Naive thymus-derived CD4-positive, alpha-beta T cell (primary cell): ENCODE results near the gene TMEM267. TPM values are rescaled to one million over a fixed set of nuclear protein-coding genes. Genes with fewer than 3 reads are reported as not detected.

ENCODE experiments used
- ATAC-seq: fragments of 150-1000 bp; cut with Tn5 transposase; 2 replicates; pipeline ENCODE4 v1.10.0; 2021; ENCODE audit warnings: mild to moderate bottlenecking, moderate library complexity
- CTCF ChIA-PET: fragments of 350-600 bp; sonication (Branson Sonifier 250); formaldehyde crosslinking; loops from one replicate; lab custom pipeline; 2021; ENCODE audit warnings: antibody characterized with exemption; lab: Charles Lee
- POLR2A ChIA-PET: fragments of 350-600 bp; sonication (Branson Sonifier 250); formaldehyde crosslinking; loops from one replicate; lab custom pipeline; 2021; ENCODE audit warnings: antibody characterized with exemption, inconsistent platforms; lab: Charles Lee
- DNase-seq, 9 donors: peaks; one replicate each; pipeline versions ENCODE4 v3.0.0 to v3.0.0-alpha.2; 2020 to 2022; ENCODE audit warnings: mixed read lengths in 1 of 9
- H3K27ac ChIP-seq: one replicate; pipeline ENCODE4 v1.7.0; 2013; ENCODE audit warnings: mild to moderate bottlenecking, low read depth, low read length, moderate library complexity
- H3K27me3 ChIP-seq, 2 donors: one replicate each; pipeline ENCODE4 v1.7.0; 2013; ENCODE audit warnings: low read length in 2 of 2, mild to moderate bottlenecking in 2 of 2, moderate library complexity in 2 of 2; ENCODE audit not compliant: control insufficient read depth in 2 of 2, insufficient read depth in 2 of 2
- H3K36me3 ChIP-seq, 3 experiments: 1 replicate in 2 of 3; 2 replicates in 1 of 3; pipeline ENCODE4 v1.7.0; 2013; ENCODE audit warnings: low read length in 3 of 3, mild to moderate bottlenecking in 3 of 3, moderate library complexity in 1 of 3; ENCODE audit not compliant: insufficient read depth in 3 of 3, control insufficient read depth in 2 of 3
- H3K4me1 ChIP-seq, 2 donors: one replicate each; pipeline ENCODE4 v1.7.0; 2013; ENCODE audit warnings: low read length in 2 of 2, mild to moderate bottlenecking in 2 of 2, moderate library complexity in 1 of 2; ENCODE audit not compliant: control insufficient read depth in 2 of 2, insufficient read depth in 2 of 2
- H3K4me3 ChIP-seq: 2 replicates; pipeline ENCODE4 v1.7.0; 2013; ENCODE audit warnings: mild to moderate bottlenecking, low read length
- H3K9me3 ChIP-seq, 3 experiments: 1 replicate in 2 of 3; 2 replicates in 1 of 3; pipeline ENCODE4 v1.7.0; 2013; ENCODE audit warnings: low read length in 3 of 3; ENCODE audit not compliant: control insufficient read depth in 2 of 3
- H3K27ac Mint-ChIP-seq, 9 donors: one replicate each; pipeline ENCODE4 v1.8.0; 2020 to 2022; ENCODE audit warnings: mixed read lengths in 9 of 9, mild to moderate bottlenecking in 8 of 9, moderate library complexity in 5 of 9, inconsistent platforms in 2 of 9
- H3K27me3 Mint-ChIP-seq, 5 donors: one replicate each; pipeline ENCODE4 v1.8.0; 2021 to 2022; ENCODE audit warnings: mixed read lengths in 5 of 5, mild to moderate bottlenecking in 1 of 5
- H3K36me3 Mint-ChIP-seq, 5 donors: one replicate each; pipeline ENCODE4 v1.8.0; 2020 to 2022; ENCODE audit warnings: mixed read lengths in 5 of 5, mild to moderate bottlenecking in 3 of 5, inconsistent platforms in 1 of 5
- H3K4me1 Mint-ChIP-seq, 7 donors: one replicate each; pipeline ENCODE4 v1.8.0; 2020 to 2022; ENCODE audit warnings: mixed read lengths in 7 of 7, mild to moderate bottlenecking in 3 of 7, inconsistent platforms in 1 of 7
- H3K4me3 Mint-ChIP-seq, 10 donors: one replicate each; pipeline ENCODE4 v1.8.0; 2020 to 2022; ENCODE audit warnings: mild to moderate bottlenecking in 10 of 10, mixed read lengths in 10 of 10, moderate library complexity in 6 of 10, inconsistent platforms in 2 of 10
- H3K9me3 Mint-ChIP-seq, 11 donors: one replicate each; pipeline ENCODE4 v1.8.0; 2020 to 2022; ENCODE audit warnings: mixed read lengths in 11 of 11, mild to moderate bottlenecking in 4 of 11, inconsistent platforms in 1 of 11, moderate library complexity in 1 of 11
- intact Hi-C, 2 donors: fragments of 100-400 bp; cut with micrococcal nuclease; formaldehyde crosslinking; loops; one replicate each; pipeline ENCODE4 v1.15.1; 2023
- polyA plus RNA-seq, 2 donors: library from polyadenylated mRNA; unstranded; fragments of 300-500 nt; fragmentation: Illumina TruSeq; gene quantifications; one replicate each; pipeline ENCODE4 v1.2.3, GENCODE V29; 2021
- total RNA-seq, 6 experiments: library from RNA in 5 of 6; stranded (reverse) in 5 of 6; gene quantifications; 1 replicate in 5 of 6; 2 replicates in 1 of 6; pipeline ENCODE4 v1.2.3 and lab custom pipeline; 2021 to 2026

The TMEM267 gene
- 10 to 100 TPM in 4 of 5 experiments, 1 to 10 TPM in 1; 8.5 to 19.5 (median 12.7) TPM for total RNA-seq
- 10 to 100 TPM; 21.2 to 21.8 TPM for polyA plus RNA-seq
- 7.4 reads per million, percentile 30 among the genes with 10 or more reads in this experiment for total RNA-seq (lab: John Stamatoyannopoulos, UW)

- ChIA-PET POLR2A (interaction anchor here (0.7 to 4.4 kb wide), 62 partner anchors 8 to 1615 kb away, joined by 3 to 93 read pairs (median 6); partner anchors contain the start of genes C5orf34, FBXO4, HMGCS1 and NNT), CTCF (interaction anchor here (0.6 to 1.8 kb wide), 23 partner anchors 15 to 575 kb away, joined by 3 to 14 read pairs (median 5); partner anchors contain the start of genes C5orf34, HMGCS1, NNT and ZNF131)
- DNase-seq (peak in 6 of 9 donors; percentile 44 to 80 (median 62)), ATAC-seq (peak; percentile 93)
- H3K9me3 Mint-ChIP-seq: peaks cover 0 to 2% (median 0%) of the 10 kb centered on the region in 11 donors
- Histone ChIP-seq H3K36me3 (no peaks in the 10 kb centered on the region), H3K27ac (peak within 1 kb of the TSS; percentile 92), H3K27me3 (no peaks in the 10 kb centered on the region), H3K4me1 (peaks cover 20 to 28% of the 10 kb centered on the region in 2 donors), H3K9me3 (no peaks in the 10 kb centered on the region), H3K4me3 (peak within 1 kb of the TSS; percentile 72)
- peaks cover 23 to 69% (median 60%) of the 10 kb centered on the region in 7 donors for H3K4me1 Mint-ChIP-seq
- H3K27me3 Mint-ChIP-seq: no peaks in the 10 kb centered on the region
- intact Hi-C loops: loop anchor here (1.0 to 10.0 kb wide), 26 partner anchors 32 to 1613 kb away; partner anchors contain the start of genes ANXA2R (in 2 of the 2), C5orf34 (in 2 of the 2), FBXO4 (in 2 of the 2) and HMGCS1 (in 2 of the 2)
- peaks cover 0 to 9% (median 0%) of the 10 kb centered on the region in 5 donors for H3K36me3 Mint-ChIP-seq
- peak within 1 kb of the TSS; percentile 95 to 100 (median 98) for H3K4me3 Mint-ChIP-seq
- H3K27ac Mint-ChIP-seq: peak within 1 kb of the TSS; percentile 97 to 100 (median 100)
Observed at GRCh38 chr5:43483298-43484105, at the start of gene TMEM267. Gene TMEM267, minus strand, starts transcription at chr5:43483865. Its CDS starts 29,896 bp downstream, at chr5:43453969.

- Histone ChIP-seq H3K4me1 (no peaks in the 10 kb centered on the region), H3K27ac (no peak overlapping the region), H3K36me3 (peaks cover 21 to 67% (median 23%) of the 10 kb centered on the region in 3 experiments), H3K9me3 (no peaks in the 10 kb centered on the region), H3K4me3 (no peak overlapping the region), H3K27me3 (no peaks in the 10 kb centered on the region)
- ChIA-PET POLR2A (no interaction called here), CTCF (no interaction called here)
- Mint-ChIP-seq H3K9me3 (no peaks in the 10 kb centered on the region), H3K4me1 (peaks cover 0 to 18% (median 11%) of the 10 kb centered on the region in 7 donors), H3K4me3 (no peak overlapping the region), H3K36me3 (peaks cover 10 to 65% (median 46%) of the 10 kb centered on the region in 5 donors), H3K27me3 (no peaks in the 10 kb centered on the region), H3K27ac (no peak overlapping the region)
- DNase-seq: no peak
- intact Hi-C loops: no loop called here
- no peak for ATAC-seq
Observed at GRCh38 chr5:43530648-43531047, 47.0 kb upstream of the TMEM267 start.

- ChIA-PET POLR2A (interaction anchor here (0.9 kb wide), 1 partner anchor 218 kb away, joined by 3 read pairs; no protein-coding TSS in a partner anchor), CTCF (no interaction called here)
- no peaks in the 10 kb centered on the region for H3K4me1 Mint-ChIP-seq
- Histone ChIP-seq H3K27ac (no peak overlapping the region), H3K36me3 (peaks cover 4 to 28% (median 5%) of the 10 kb centered on the region in 3 experiments), H3K9me3 (no peaks in the 10 kb centered on the region), H3K4me1 (no peaks in the 10 kb centered on the region), H3K27me3 (no peaks in the 10 kb centered on the region), H3K4me3 (no peak overlapping the region)
- intact Hi-C loops: no loop called here
- H3K36me3 Mint-ChIP-seq: peaks cover 0 to 51% (median 39%) of the 10 kb centered on the region in 5 donors
- no peaks in the 10 kb centered on the region for H3K27me3 Mint-ChIP-seq
- H3K27ac Mint-ChIP-seq: no peak overlapping the region
- ATAC-seq (no peak), DNase-seq (no peak)
- no peaks in the 10 kb centered on the region for H3K9me3 Mint-ChIP-seq
- H3K4me3 Mint-ChIP-seq: no peak overlapping the region
Observed at GRCh38 chr5:43523662-43524072, 40.0 kb upstream of the TMEM267 start.

- ChIA-PET CTCF (interaction anchor here (0.6 kb wide), 1 partner anchor 45 kb away, joined by 3 read pairs; no protein-coding TSS in a partner anchor), POLR2A (interaction anchor here (0.9 kb wide), 1 partner anchor 8 kb away, joined by 3 read pairs; no protein-coding TSS in a partner anchor)
- Histone ChIP-seq H3K9me3 (no peaks in the 10 kb centered on the region), H3K4me1 (peaks cover 0 to 1% of the 10 kb centered on the region in 2 donors), H3K4me3 (no peak overlapping the region), H3K27me3 (no peaks in the 10 kb centered on the region), H3K36me3 (peaks cover 0 to 14% (median under 1%) of the 10 kb centered on the region in 3 experiments), H3K27ac (no peak overlapping the region)
- Mint-ChIP-seq H3K27ac (peak overlapping the region in 2 of 9 donors; percentile 1 to 43), H3K4me3 (no peak overlapping the region), H3K9me3 (no peaks in the 10 kb centered on the region), H3K27me3 (no peaks in the 10 kb centered on the region), H3K4me1 (peaks cover under 1 to 11% (median 6%) of the 10 kb centered on the region in 7 donors), H3K36me3 (peaks cover 0 to 35% (median 27%) of the 10 kb centered on the region in 5 donors)
- intact Hi-C loops: no loop called here
- ATAC-seq: no peak
- DNase-seq: no peak
Observed at GRCh38 chr5:43520615-43521014, 37.0 kb upstream of the TMEM267 start.

- peaks cover 15 to 42% (median 36%) of the 10 kb centered on the region in 7 donors for H3K4me1 Mint-ChIP-seq
- ATAC-seq (no peak), DNase-seq (no peak)
- H3K9me3 ChIP-seq: no peaks in the 10 kb centered on the region
- intact Hi-C loops: loop anchor here (1.0 to 2.0 kb wide), 8 partner anchors 15 to 394 kb away; partner anchors contain the start of genes HMGCS1 (in 2 of the 2), NNT (in 2 of the 2) and PAIP1 (in 1 of the 2)
- H3K27ac ChIP-seq: peak overlapping the region; percentile 81
- H3K36me3 Mint-ChIP-seq: peaks cover 0 to 13% (median 8%) of the 10 kb centered on the region in 5 donors
- H3K4me3 ChIP-seq: peak overlapping the region; percentile 84
- no peaks in the 10 kb centered on the region for H3K36me3 ChIP-seq
- peak overlapping the region; percentile 90 to 98 (median 95) for H3K27ac Mint-ChIP-seq
- no peaks in the 10 kb centered on the region for H3K27me3 ChIP-seq
- ChIA-PET CTCF (interaction anchor here (0.6 to 2.1 kb wide), 3 partner anchors 30 to 410 kb away, joined by 3 to 10 read pairs (median 3); partner anchors contain the start of gene TMEM267), POLR2A (interaction anchor here (0.8 to 4.3 kb wide), 7 partner anchors 9 to 508 kb away, joined by 3 to 81 read pairs (median 5); partner anchors contain the start of genes HMGCS1 and TMEM267)
- H3K27me3 Mint-ChIP-seq: no peaks in the 10 kb centered on the region
- H3K9me3 Mint-ChIP-seq: no peaks in the 10 kb centered on the region
- peak overlapping the region; percentile 90 to 97 (median 94) for H3K4me3 Mint-ChIP-seq
- peaks cover 8 to 14% of the 10 kb centered on the region in 2 donors for H3K4me1 ChIP-seq
Observed at GRCh38 chr5:43515678-43516048, 32.0 kb upstream of the TMEM267 start.
